GM19467 (cell line): ENCODE results near the gene ZNF407.

Source experiments
- ATAC-seq: cut with Tn5 transposase; IDR thresholded peaks from one replicate; pipeline ENCODE4 v1.9.1; 2021; ENCODE audit warnings: mild to moderate bottlenecking, moderate library complexity; ENCODE audit not compliant: unreplicated experiment

The ZNF407 gene

GRCh38 chr18:74665346-74665745 lies 67.7 kb downstream of the ZNF407 start:
- no peak for ATAC-seq

GRCh38 chr18:74665905-74666304 lies 68.2 kb downstream of the ZNF407 start:
- no peak for ATAC-seq

- no peak for ATAC-seq
Measured at GRCh38 chr18:74669136-74669798, 71.6 kb downstream of the ZNF407 start.

- no peak for ATAC-seq
Measured at GRCh38 chr18:74672371-74672770, 74.7 kb downstream of the ZNF407 start.

- no peak for ATAC-seq
Measured at GRCh38 chr18:74674487-74674886, 76.8 kb downstream of the ZNF407 start.

GRCh38 chr18:74679006-74679678 lies 81.5 kb downstream of the ZNF407 start:
- no peak for ATAC-seq

GRCh38 chr18:74679679-74680076 lies 82.0 kb downstream of the ZNF407 start:
- ATAC-seq: no peak

GRCh38 chr18:74682141-74682990 lies 84.7 kb downstream of the ZNF407 start:
- no peak for ATAC-seq

- ATAC-seq: no peak
Measured at GRCh38 chr18:74682991-74683297, 85.3 kb downstream of the ZNF407 start.

- no peak for ATAC-seq
Measured at GRCh38 chr18:74683573-74683972, 85.9 kb downstream of the ZNF407 start.

- no peak for ATAC-seq
Measured at GRCh38 chr18:74689251-74689650, 91.6 kb downstream of the ZNF407 start.

- no peak for ATAC-seq
Measured at GRCh38 chr18:74692367-74693013, 94.8 kb downstream of the ZNF407 start.

GRCh38 chr18:74694436-74694835 lies 96.8 kb downstream of the ZNF407 start:
- ATAC-seq: no peak

GRCh38 chr18:74695170-74695569 lies 97.5 kb downstream of the ZNF407 start:
- ATAC-seq: no peak

- no peak for ATAC-seq
Measured at GRCh38 chr18:74698881-74699280, 101.2 kb downstream of the ZNF407 start.

- ATAC-seq: no peak
Measured at GRCh38 chr18:74699455-74699854, 101.8 kb downstream of the ZNF407 start.

- no peak for ATAC-seq
Measured at GRCh38 chr18:74702950-74703349, 105.3 kb downstream of the ZNF407 start.

GRCh38 chr18:74708169-74708568 lies 110.5 kb downstream of the ZNF407 start:
- no peak for ATAC-seq

GRCh38 chr18:74709452-74709851 lies 111.8 kb downstream of the ZNF407 start:
- ATAC-seq: no peak

- ATAC-seq: no peak
Measured at GRCh38 chr18:74714120-74714519, 116.5 kb downstream of the ZNF407 start.

- ATAC-seq: no peak
Measured at GRCh38 chr18:74714791-74715190, 117.1 kb downstream of the ZNF407 start.
